ENCODE measurements around the gene SMARCB1.

Gene SMARCB1

DNA sequence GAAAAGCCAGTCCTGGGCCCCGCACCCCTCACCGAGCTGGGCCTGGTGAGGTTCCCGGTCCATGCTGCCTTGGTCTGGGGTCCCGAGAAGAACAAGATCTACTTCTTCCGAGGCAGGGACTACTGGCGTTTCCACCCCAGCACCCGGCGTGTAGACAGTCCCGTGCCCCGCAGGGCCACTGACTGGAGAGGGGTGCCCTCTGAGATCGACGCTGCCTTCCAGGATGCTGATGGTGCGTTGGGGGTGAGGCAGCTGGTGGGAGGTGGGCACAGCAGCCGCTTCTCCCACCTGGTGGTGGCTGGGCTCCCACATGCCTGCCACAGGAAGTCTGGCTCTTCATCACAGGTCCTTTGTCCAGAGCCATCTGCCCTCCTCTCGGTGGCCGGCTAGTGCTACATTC is 4.5 kb upstream of the SMARCB1 start:
- no peak for DNase-seq

DNA sequence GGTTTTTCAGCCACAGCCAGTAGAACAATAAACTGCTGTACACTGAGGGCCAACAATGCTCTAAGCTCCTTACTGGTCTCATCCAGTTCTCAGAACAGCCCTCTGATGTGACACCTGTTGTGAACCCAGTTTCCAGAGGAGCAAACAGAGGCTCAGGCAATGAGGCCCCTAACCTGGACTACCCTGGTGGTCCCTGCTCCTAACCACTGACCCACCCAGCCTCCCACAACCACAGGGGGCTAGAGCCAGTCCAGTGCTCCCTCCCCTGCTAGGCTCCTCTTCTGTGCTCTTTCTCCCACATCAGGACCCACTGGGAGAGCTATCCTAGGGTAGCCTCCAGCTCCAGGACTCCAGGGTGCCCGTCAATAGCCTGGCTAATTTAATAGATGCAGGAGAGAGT is 4.1 kb upstream of the SMARCB1 start:
- no peak for DNase-seq

DNA sequence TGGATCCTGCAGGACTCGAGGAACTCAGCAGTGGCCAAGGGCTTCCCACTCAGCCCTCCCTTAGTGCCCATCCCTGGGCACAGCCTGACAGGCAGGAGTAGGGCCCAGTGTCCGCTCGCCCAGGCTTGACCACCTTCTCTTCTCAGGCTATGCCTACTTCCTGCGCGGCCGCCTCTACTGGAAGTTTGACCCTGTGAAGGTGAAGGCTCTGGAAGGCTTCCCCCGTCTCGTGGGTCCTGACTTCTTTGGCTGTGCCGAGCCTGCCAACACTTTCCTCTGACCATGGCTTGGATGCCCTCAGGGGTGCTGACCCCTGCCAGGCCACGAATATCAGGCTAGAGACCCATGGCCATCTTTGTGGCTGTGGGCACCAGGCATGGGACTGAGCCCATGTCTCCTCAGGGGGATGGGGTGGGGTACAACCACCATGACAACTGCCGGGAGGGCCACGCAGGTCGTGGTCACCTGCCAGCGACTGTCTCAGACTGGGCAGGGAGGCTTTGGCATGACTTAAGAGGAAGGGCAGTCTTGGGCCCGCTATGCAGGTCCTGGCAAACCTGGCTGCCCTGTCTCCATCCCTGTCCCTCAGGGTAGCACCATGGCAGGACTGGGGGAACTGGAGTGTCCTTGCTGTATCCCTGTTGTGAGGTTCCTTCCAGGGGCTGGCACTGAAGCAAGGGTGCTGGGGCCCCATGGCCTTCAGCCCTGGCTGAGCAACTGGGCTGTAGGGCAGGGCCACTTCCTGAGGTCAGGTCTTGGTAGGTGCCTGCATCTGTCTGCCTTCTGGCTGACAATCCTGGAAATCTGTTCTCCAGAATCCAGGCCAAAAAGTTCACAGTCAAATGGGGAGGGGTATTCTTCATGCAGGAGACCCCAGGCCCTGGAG is 3.3 kb upstream of the SMARCB1 start:
- no peak for DNase-seq

DNA sequence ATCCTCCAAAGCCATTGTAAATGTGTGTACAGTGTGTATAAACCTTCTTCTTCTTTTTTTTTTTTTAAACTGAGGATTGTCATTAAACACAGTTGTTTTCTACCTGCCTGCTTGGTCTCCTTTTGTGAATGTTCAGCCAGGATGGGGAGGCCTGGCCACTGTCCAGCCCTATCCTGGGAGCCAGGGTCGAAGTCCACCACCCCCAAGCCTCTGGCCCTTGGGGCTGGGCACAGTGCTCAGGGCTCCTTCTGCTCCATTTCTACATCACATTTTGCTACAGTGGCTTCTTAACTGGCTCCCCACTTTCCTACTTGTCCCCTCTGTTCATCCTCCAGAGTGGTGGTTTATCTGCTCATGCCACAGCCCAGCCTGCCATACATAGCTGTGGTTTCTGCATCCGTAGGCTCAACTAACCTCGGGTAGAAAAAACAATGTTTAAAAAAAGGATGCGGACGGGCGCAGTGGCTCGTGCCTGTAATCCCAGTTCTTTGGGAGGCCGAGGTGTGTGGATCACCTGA is 2.5 kb upstream of the SMARCB1 start:
- no peak for DNase-seq

DNA sequence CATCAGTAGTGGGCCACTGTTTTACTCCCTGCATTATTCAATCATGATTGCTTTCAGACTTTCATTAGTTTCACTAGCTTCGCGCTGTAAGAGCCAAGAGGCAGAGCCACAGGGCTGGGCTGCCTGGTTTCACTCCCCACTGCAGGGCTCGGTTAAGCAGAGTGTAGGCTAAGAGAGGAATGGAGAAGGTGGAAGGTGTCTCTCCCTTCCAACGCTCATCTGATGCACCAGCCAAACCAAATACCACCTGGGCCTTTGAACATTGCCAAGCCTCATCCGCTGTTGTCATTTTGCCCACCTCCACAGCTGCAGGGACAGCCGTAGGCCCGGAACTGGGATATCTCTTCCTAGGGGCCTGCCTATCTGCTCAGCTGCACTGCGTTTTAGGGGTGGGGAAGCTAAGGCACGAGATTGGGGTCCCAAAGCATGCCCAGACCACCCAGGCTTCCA is 480 bp upstream of the SMARCB1 start:
- no peak for DNase-seq

DNA sequence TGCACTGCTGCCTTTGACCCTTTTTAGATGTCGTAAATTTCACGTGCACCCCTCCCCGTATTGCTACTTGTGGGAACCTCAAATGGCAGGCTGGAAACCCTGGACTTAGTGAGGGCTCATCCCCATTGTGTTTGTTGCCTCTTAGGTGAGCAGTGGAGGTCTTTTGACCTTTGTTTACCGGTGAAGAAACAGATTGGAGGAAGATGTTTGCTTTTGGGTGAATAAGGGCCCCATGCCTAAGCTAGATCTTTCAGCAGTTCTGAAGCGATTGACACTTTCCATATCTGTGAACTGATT is 782 bp downstream of the SMARCB1 start:
- DNase-seq = no peak

DNA sequence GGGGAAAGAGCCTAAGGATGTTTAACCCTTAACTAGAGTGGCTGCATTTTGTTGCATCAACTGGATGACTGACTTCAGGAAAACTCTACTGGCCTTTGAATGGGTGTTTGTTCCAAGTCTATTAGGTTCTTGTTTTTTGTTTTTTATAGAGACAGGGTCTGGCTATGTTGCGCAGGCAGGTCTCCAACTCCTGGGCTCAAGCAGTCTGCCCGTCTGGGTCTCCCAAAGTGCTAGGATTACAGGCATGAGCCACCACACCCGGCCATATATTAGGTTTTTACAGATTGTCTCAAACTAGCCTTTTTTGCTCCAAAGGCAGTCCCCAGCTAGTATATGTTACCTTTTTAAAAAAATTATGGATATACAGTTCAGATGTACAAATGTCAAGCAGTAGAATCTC is 1.1 kb downstream of the SMARCB1 start:
- DNase-seq = no peak

DNA sequence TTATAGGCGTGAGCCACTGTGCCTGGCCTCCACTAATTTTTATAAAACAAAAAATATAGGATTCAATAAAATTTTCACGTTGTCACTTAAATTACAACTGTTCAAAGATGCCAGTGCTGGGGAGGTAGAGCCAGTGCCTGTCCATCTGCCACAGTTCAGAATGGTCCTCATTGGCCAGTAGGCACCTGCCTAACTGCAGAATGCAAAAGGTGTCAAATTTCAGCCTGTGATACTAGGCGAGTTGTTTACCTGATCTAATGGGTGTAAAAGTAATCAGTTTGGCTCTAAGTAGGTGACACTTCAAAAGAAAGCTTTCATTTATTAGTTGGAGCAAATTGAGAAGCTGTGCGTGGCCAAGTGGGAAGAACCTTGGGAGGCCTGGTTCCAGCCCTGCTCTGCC is 2.4 kb downstream of the SMARCB1 start:
- DNase-seq = no peak

DNA sequence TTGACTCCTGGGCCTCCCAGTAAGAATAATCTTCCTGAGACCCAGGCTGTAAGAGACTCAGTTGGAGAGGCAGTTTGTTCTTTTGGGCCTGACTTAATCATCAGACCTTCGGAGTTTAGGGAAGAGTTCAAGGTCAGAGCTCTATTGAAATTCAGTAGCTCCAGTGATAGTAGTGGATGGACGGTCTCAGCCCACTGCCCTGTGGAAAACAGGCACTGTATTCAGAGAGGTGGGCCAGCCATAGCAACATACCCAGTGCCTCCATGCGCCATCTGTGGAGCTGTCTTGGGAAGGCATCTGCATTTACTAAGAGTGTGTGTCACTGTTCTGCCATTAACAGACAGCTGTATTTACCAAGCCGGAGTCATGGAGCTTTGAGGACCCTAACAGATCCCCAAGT is 2.9 kb downstream of the SMARCB1 start:
- no peak for DNase-seq

DNA sequence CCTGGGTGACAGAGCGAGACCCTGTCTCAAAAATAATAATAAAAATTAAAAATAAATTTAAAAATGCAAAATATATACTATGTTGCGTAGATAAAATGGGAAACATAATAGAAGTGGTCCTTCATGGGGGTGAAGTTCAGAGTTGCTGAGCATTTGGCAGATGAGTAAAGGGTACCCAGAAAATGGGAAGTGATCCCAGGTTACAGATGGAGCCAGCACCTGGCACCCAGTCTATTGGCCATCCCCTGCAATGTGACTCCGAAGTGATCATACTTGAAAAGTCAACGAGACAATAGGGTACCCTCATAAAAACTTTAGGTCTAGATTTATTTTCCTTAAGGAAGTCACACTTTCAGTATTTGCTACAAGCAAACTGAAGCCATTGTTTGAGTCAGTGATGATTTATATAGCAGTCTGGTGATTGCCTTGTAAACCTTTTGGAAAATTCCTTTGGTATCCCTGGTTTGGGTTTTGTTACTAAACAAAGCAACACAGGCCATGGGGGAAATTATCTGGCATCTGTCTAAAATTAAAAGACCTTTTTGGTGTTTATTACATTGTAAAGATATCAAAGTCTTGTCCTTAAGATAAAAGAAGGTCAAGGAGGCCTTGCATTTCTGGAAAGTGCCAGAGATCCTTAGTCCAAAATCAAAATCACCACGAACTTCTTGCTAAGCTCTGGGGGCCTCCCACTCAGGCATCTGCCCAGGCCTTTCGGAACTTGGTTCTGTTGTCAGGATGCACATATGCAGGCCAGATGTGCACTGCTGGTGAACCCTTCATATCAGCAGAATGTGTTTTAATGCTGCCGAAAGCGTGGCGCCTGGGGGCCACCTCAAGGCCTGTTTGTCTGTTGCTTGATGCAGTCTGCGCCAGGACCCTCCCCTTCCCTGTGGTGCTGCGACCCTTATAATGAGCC is 4.3 kb downstream of the SMARCB1 start:
- no peak for DNase-seq

DNA sequence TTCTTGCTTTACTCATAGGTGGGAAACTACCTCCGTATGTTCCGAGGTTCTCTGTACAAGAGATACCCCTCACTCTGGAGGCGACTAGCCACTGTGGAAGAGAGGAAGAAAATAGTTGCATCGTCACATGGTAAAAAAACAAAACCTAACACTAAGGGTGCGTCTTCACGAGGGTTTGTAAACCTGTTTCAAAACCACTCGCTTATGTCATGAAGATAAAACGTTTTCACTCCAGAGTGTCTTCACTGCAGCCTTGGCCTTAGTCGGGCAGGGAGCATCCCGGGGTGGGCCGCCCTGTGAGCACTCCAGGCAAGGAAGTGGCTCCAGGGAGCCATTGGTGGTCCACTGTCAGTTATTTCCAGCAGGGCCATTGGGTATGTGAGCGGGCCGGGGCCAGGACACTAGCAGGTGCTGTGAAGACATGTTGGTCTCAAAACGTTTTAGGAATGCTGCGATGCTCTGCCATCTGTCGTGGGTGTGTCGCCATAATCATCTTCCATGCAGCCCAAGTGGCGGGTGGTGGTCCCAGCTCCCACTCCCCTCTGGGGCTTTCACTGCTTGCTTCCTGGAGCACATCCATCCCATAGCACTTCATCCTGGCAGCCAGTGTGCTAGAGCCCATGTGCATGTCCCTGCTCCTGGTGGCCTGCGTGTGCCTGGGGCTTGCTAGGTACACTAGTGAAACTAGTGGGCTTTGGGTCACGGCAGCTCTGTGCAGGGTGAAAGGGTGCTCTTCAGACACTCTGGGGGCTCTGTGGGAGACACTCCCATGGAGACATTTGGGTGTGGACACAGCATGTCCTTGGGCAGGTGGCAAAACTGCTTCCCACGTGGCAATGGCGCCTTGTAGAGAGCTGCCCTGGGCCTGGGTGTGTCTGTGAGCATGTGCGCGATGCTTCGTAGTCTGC is 5.2 kb downstream of the SMARCB1 start:
- no peak for DNase-seq

DNA sequence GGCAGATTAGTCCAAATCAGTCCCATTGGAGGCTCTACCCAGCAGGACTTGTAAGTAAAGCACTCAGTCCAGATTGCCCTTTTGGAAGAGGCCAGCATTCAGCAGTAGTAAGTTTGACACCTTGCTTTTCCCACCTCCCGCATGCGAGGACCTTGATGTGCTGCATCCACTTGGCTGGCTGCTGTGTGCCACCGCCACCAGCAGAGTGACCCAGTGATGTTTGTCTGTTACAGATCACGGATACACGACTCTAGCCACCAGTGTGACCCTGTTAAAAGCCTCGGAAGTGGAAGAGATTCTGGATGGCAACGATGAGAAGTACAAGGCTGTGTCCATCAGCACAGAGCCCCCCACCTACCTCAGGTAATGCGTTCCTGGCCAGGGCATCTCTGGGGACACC is 6.6 kb downstream of the SMARCB1 start:
- no peak for DNase-seq

DNA sequence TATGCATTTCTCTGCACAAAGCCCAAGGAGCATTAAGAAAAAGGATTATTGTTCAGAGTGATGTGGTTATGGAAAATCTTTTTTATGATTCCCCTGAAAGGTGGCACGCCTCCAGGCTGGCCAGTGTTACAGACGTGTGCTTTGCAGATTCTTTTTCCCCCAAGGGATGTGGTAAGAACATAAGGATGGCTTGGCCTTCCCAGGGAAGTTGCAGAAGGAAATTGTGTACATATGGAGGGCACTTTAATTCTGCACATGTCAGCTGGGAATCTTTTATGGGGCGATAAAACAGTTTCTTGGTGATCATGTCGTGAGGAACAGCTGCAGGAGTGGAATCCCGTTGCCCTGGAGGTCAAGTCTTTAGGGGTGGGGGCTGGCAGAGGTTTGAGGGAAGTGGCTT is 9.7 kb downstream of the SMARCB1 start:
- no peak for DNase-seq

DNA sequence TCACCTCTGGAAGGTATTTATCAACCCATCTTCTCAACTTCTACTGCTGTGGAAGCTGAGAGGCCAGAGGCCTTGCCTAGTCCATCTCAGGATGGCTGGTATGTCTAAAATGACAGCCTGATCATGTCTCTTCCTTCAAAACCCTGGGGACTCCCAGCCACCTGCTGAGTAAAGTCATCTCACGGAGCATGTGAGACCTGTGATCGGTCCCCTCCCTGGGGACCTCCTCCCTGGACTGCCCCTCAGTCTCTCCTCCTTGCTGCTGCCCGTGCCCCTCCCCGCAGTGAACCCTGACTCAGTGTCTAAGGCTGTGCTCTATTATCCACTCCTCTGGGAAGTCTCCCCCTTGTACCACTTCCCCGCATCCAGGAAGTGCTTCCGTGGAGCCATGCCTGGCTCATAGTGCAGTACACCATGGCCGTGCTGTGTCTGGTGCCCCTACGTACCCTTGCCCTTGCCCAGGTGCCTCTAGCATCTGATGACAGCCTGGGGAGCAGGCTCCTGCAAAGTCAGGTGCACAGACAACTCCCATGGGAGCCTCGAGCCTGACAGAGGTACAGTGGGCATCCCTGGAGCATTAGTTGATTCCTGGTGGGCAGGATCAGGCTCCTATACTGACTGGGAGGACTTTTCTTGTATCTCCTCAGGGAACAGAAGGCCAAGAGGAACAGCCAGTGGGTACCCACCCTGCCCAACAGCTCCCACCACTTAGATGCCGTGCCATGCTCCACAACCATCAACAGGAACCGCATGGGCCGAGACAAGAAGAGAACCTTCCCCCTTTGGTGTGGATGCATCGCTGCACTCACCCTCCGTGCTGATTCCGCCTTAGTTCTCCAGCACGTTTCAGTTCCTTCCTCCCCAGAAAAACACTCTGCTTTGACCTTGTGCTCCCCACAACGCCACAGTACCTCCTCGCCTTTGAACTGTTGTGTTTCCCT is 13.8 kb downstream of the SMARCB1 start:
- no peak for DNase-seq

DNA sequence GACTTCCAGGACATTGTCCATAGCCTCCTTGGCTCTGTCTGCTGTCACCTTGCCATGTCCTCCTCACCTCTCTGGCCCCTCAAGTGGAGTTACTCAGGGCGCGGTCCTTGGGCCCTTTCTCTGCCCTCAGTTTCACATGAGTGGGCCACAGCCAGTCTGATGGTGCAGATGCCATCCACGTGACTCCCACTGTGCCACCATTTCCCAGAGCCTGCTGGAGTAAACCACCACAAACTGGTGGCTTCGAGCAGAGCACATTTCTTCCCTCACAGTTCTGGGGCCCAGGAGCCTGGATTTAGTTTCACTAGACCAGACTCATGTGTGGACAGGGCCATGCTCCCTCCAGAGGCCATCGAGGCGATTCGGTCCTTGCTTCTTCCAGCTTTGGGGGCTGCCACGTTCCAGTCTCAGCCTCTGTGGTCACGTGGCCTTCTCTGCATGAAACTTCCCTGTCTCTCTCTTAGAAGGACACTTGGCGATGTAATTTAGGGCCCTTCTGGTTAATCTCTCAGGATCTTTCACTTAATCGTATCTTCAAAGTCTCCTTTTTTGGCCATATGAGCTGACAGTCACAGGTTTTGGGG is 14.6 kb downstream of the SMARCB1 start:
- no peak for DNase-seq

DNA sequence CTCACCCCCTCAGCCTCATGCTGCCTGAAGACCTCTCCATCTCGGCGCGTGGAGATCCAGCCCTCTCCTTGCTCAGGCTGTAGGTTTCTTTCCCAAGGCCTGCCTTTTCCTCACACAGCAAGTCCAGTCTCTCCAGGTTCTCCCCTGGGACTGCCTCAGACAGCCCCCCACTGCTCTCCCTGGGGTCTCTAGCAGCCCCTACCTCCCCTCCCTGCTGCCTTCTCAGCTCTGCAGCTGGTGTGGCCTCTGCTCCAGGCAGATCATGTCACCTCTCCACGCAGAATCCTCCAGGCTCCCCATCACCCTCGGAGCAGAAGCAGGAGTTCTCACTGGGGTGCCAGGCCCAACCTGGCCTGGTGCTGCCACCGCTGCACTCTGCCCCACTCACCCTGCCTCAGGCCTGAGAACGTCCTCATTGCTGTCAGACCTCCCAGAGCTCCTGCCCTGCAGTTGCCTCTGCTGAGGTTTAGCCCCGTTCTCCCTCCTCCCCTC is 15.2 kb downstream of the SMARCB1 start:
- DNase-seq = no peak

DNA sequence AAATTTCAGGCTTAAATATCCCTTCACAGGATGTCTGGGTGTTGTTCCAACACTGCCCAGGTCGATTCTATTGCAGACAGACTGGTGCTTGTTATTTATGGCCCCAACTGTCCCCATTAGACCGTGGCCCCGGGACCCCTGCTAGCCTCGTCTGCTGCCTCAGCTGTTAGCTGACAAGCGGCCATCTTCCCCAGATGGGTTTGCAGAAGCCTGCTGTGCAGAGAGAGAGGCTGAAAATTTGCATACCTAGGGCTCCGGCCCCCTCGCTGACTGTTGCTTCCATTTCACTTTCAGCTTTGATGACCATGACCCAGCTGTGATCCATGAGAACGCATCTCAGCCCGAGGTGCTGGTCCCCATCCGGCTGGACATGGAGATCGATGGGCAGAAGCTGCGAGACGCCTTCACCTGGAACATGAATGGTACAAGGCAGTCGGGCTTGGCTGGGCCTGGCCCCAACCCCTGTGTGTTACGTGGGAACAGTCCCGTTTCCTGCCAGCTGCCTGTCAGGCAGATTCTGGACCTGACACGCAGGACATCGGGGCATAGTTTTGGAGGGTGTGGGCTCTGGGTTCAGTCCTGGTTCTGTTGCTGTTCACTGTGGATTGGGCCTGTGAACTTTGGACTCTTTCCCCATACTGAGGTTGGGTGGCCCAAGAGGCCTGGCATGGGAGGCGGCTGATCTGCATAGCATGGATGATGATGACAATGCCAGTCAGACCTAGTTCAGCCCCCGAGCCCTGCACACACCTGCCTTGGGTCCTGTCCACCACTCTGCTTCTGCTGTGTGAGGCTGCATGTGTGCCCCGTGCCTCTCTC is 16.4 kb downstream of the SMARCB1 start:
- DNase-seq = no peak

DNA sequence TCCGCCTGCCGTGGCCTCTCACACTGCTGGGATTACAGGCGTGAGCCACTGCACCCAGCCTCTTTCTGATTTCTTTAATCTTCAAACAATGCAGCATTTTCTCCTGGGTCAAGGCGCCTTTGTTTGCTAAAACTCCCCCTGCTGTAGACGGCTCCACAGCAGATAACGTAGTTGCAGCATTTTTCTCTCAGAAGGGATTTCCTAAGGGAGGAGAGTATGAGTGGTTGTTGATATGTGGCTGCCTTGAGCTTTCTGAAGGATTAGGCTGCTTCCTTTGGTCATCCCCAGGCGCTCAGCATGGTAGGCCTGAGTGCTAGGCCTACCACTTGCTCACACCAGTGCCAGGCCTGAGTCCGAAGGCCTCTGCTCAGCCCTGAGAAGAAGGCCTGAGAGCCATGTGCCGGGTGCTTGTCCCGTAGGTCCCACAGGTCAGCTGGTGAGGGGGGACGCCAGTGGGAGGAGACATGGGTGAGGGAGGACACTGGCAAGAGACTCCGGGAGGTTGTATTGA is 18.1 kb downstream of the SMARCB1 start:
- no peak for DNase-seq

DNA sequence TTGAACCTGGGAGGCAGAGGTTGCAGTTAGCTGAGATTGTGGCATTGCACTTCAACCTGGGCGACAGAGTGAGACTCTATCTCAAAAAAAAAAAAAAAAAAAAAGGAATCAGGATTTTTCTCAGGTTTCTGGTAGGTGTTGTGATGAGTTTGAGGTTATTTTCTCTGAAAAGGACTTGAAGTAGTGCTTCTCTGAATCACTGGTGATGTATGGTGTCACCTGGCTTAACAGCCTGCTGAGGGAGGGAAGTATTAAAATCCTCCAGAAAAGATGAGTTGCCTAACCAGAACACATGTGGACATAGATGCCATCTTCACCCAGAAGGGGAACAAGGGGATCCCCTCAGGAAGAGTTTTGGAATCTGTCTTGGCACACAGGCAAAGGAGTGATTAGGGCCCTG is 20.1 kb downstream of the SMARCB1 start:
- no peak for DNase-seq

DNA sequence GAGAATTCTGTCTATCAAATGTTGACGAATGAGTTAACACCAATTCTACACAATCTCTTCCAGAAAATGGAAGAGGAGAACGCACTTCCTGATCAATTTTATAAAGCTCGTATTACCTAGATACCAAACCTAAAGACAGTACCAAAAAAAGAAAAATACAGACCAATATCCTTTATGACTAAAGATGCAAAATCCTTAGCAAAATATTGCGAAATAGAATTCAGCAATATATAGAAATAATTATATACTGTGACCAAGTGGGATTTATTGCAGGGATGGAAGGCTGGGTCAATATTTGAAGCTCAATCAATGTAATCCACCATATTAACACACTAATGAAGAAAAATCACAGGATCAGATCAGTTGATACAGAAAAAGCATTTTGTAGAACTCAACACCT is 25.6 kb downstream of the SMARCB1 start:
- no peak for DNase-seq

Measured in stimulated activated CD4-positive, alpha-beta T cell treated with anti-CD3 and anti-CD28 coated beads, Interleukin-15, amount 100 ng/mL, for 24 hours (primary cell).